Transverse colon (tissue), 4 donors: ENCODE measurements around the gene ACOT4.
"Not testable (repeated sequence)": the region's sequence is repeated elsewhere in the genome, so short reads cannot be mapped to it uniquely, and the experiment has no call there.

Experiments used
- CTCF ChIP-seq, 5 experiments: fragments of 200-600 bp in 3 of 5; fragments of 450-650 bp in 2 of 5; sonication (generic) in 3 of 5; IDR thresholded peaks; 1 replicate in 2 of 5; 2 replicates in 3 of 5; pipeline ENCODE4 v1.5.1; 2016 to 2017; ENCODE audit warnings: antibody characterized with exemption in 5 of 5, inconsistent platforms in 3 of 5, mild to moderate bottlenecking in 2 of 5, moderate library complexity in 1 of 5
- EP300 ChIP-seq: sonication (generic); formaldehyde crosslinking; IDR thresholded peaks from one replicate; pipeline ENCODE4 v1.6.1; 2017; ENCODE audit warnings: antibody characterized with exemption, low read depth
- POLR2A ChIP-seq: fragments of 450-650 bp; IDR thresholded peaks from one replicate; pipeline ENCODE4 v1.6.1; 2016; ENCODE audit warnings: antibody characterized with exemption, mild to moderate bottlenecking, moderate library complexity
- POLR2AphosphoS5 ChIP-seq, 3 donors: sonication (generic); formaldehyde crosslinking; IDR thresholded peaks; one replicate each; pipeline ENCODE4 v1.6.1; 2016; ENCODE audit warnings: antibody characterized with exemption in 3 of 3

GRCh38 chr14:73568886-73569184 lies 22.8 kb upstream of the ACOT4 start:
- TF ChIP-seq CTCF (IDR thresholded peaks at IDR 0.05): peak in 1 of 5 experiments; percentile 25
- TF ChIP-seq EP300; POLR2AphosphoS5 (IDR thresholded peaks at IDR 0.05); POLR2A: not testable (repeated sequence)
